NCI-H526 (cell line): ENCODE data around the gene SLC18A2.

Source experiments
- DNase-seq, 2 experiments: peaks; one replicate each; lab custom pipeline; 2025; lab: John Stamatoyannopoulos, UW

Gene SLC18A2

DNA sequence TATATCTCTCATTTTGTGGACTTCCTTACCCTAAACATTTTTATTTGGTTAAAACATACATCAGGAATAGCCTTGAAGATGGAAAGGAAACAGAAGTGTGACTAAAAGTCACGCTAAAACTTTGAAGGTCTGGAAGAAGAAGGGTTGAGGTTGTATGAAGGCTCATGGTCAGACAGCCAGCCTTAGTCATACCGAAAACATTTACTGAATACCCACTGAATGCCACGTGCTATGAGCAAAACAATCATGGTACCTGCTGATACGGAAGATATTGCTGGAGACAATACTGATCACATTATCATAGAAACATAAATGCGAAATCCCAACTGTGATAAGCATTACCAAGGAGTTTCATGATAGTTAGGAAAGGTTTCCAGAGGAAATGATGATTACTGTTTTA lies 70.3 kb downstream of the SLC18A2 start:
- DNase-seq = no peak

DNA sequence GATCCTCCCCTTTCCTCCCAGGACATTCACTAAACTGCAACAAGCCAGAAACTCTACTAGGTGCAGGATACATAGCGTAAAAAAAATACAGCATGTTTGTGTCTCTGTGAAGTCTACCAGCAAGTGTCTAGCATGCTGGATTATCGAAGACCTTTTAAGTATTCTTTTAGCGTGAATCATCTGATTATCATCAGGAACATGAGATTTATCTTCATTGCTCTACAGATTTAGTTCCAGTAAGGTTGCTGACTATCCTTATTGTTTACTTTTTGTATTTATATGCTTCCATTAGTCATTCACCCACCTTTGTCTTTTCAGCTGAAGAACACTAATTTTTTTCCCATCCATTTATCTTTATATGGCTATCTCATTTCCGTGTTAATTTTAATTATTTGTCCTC lies 71.5 kb downstream of the SLC18A2 start:
- no peak for DNase-seq

DNA sequence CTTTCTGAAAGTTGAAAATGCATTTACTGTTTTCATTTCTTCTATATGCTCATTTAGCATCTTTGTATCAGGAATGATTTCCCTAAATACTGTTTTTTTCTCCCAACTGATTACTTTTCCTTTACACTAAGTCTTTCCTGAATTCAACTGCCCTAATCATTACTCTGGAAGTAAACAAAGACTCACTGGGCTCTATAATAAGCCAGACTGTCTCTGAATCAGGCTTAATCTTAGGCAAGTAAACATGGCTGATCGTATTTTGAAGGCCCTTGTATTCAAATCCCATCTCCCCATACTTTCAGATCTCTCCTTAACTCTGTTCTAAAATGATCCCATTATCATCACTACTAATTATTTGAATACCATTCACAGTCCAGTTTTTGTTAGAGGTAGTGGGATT lies 72.7 kb downstream of the SLC18A2 start:
- DNase-seq = no peak

DNA sequence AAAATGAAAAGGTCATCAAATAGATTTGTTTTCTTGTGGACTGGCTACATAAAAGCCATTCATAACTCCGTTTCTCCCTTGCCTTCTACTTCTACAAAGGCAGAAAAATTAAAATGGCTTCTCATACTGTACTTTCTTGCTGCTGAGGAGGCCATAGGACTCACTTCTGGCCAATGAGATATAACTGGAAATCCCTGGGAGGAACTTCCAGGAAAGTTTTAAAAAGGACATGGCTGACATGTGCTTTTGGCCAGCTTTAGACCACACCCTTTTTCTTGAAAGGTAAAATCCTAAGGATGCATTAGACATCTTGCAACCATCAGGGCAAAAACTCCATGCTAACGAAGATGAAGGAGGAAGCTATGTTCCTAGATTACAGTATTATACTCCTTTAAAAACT lies 75.8 kb downstream of the SLC18A2 start:
- no peak for DNase-seq

DNA sequence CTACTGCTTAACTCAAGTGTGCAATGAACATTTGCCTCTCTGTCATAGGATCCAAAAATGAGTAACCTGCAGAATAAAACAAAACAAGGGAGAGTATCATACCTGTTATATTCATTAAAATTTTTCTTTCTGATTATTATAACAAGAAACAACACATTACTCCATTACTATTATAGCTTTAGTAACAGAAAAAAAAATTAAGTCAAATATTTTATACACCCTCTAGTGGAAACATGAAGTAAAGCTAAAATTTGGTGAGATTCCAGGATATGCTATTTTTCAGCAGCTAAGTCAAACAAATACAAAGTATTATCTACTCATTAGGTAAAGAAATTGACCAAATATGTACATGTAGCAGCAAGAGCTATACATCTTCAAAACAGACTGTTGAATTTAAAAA lies 78.0 kb downstream of the SLC18A2 start:
- no peak for DNase-seq

DNA sequence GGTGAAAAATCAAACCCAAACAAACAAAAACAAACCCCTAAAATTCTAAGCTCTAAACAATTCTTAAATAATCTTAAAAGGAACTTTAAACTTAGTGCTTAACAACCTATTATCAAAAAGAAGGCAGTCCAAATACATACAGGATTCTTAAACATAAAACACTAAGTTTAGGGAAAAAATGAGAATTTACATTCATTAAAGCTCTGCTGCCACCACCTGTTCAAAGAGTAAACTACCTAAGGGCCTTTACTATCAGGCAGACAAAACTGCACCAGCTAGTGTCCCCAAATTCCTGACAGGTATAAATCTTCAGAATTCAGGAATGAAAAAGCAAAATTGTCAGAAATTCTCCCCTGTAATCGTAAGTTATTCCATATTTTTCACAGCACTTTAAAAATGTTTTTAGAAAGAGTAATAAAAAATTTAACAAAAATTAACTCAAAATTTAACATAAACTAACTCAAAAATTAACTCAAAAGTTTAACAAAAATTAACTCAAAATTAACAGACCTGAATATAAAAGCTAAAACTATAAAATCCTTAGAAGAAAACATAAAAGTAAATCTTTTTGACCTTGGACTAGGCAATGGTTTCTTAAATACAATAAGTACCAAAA lies 79.2 kb downstream of the SLC18A2 start:
- peak in 1 of 2 experiments; percentile 35 for DNase-seq

DNA sequence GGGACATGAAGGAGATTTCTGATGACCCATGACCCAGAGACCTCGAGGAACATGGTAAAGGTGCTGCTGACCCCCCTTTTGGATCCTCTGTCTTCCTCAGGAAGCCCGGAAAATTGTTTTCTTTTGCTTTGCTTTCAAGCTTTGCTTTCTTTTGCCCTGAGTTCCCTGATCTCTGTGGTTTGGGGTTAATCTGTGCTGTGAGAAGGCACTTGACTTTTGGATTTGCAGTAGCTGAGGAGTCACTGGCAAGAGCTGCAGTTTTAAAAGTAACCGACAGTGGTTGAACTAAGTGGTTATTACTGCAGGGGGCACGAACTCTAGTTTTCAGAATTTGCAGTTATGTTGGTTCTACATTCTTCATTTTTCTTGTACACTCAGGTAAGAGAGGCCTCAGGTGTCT lies 81.3 kb downstream of the SLC18A2 start:
- no peak for DNase-seq

DNA sequence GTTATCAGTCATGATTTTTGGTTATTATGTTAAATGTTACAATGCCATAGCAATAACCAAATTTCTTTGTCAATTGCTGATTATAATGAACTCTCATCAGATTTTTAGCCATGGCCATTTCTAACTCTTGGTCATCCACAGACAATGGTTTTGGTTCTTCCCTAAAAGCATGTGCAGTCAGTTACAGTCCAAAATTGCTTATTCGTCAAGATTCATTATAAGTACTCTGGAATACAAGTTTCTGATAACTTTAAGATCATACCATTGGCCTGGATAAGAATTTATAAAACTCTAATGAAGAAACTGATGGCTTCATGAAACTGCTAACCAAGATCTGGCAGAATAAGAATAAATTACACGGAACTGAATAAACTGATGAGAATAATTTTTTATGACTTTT lies 83.5 kb downstream of the SLC18A2 start:
- no peak for DNase-seq

DNA sequence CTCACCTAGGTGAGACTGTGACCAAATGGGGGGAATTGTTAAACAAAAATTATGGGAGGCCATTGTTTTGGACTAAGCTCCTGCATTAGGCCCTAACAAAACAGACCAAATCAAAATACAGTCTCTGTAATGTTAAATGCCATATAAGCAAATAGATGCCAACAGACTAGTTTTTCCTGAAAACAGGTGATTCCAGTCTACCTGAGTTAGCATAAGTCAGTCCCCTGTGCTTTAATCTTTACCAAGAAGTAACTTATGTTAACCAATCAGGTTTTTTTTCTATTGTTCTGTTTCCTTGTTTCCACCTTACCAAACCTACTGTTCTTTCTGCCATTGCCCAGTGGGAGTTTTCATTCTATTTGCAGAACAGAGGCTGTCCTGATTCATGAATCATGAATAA lies 86.3 kb downstream of the SLC18A2 start:
- DNase-seq = no peak
